NCI-H748 (cell line): ENCODE results near the gene FAAH.

Experiments
- DNase-seq: peaks from one replicate; lab custom pipeline; 2025; ENCODE audit not compliant: unreplicated experiment; lab: John Stamatoyannopoulos, UW

The FAAH gene

GRCh38 chr1:46400421-46400820, 6.3 kb downstream of the FAAH start:
- DNase-seq = peak; percentile 77

GRCh38 chr1:46401154-46401913, 7.2 kb downstream of the FAAH start:
- DNase-seq = no peak

GRCh38 chr1:46401964-46402626, 8.0 kb downstream of the FAAH start:
- DNase-seq = no peak

GRCh38 chr1:46403916-46404315, 9.8 kb downstream of the FAAH start:
- no peak for DNase-seq

GRCh38 chr1:46404482-46405196, 10.5 kb downstream of the FAAH start:
- no peak for DNase-seq

GRCh38 chr1:46405197-46405555, 11.1 kb downstream of the FAAH start:
- DNase-seq = no peak

- DNase-seq = no peak
Observed at GRCh38 chr1:46405724-46406123, 11.6 kb downstream of the FAAH start.

GRCh38 chr1:46406881-46407608, 12.9 kb downstream of the FAAH start:
- peak; percentile 27 for DNase-seq

GRCh38 chr1:46407636-46408035, 13.5 kb downstream of the FAAH start:
- no peak for DNase-seq

GRCh38 chr1:46408356-46409062, 14.4 kb downstream of the FAAH start:
- DNase-seq = no peak

- DNase-seq = no peak
Observed at GRCh38 chr1:46409063-46409372, 14.9 kb downstream of the FAAH start.

GRCh38 chr1:46410156-46411009, 16.3 kb downstream of the FAAH start:
- DNase-seq = no peak

- no peak for DNase-seq
Observed at GRCh38 chr1:46411010-46411405, 16.9 kb downstream of the FAAH start.

- DNase-seq = no peak
Observed at GRCh38 chr1:46411601-46412341, 17.7 kb downstream of the FAAH start.

GRCh38 chr1:46412893-46413595, 18.9 kb downstream of the FAAH start:
- DNase-seq = no peak

GRCh38 chr1:46413596-46413985, 19.5 kb downstream of the FAAH start:
- no peak for DNase-seq

- no peak for DNase-seq
Observed at GRCh38 chr1:46415514-46415913, 21.4 kb downstream of the FAAH start.

GRCh38 chr1:46418976-46419375, 24.9 kb downstream of the FAAH start:
- DNase-seq = no peak

GRCh38 chr1:46420533-46420915, 26.4 kb downstream of the FAAH start:
- DNase-seq = no peak
